ENCODE results near the gene ZMYND8. TPM values are rescaled to one million over a fixed set of nuclear protein-coding genes. Genes with fewer than 3 reads are reported as not detected.

ZMYND8 gene
- total RNA-seq, 1 donor from 2014 or later, result 37.9 TPM

DNA sequence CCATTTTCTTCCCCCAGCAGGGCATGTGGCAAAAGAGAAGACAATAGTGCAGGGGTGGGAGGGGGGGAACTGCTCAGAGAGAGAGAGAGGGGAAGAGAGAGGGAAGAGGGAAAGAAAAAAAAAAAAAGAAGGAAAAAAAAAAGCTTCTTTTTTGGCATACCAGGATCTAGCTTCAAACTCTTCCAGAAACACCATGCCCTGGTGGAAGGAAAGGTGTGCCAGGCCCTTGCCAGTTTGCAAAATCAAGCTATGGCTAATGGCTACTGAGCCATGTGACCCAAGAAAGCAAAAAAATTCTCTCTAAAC lies 326 bp downstream of the ZMYND8 start:
- Histone ChIP-seq H3K4me1 (peaks cover 100% of the 10 kb centered on the region), H3K27me3 (ENCODE audit: low read depth) (no peaks in the 10 kb centered on the region), H3K9me3 (replicated peaks) (no peaks in the 10 kb centered on the region), H3K4me3 (peak overlapping the region; percentile 55), H3K36me3 (no peaks in the 10 kb centered on the region), H3K27ac (replicated peaks) (peak overlapping the region; percentile 100)
- TF ChIP-seq, protein P1, sequence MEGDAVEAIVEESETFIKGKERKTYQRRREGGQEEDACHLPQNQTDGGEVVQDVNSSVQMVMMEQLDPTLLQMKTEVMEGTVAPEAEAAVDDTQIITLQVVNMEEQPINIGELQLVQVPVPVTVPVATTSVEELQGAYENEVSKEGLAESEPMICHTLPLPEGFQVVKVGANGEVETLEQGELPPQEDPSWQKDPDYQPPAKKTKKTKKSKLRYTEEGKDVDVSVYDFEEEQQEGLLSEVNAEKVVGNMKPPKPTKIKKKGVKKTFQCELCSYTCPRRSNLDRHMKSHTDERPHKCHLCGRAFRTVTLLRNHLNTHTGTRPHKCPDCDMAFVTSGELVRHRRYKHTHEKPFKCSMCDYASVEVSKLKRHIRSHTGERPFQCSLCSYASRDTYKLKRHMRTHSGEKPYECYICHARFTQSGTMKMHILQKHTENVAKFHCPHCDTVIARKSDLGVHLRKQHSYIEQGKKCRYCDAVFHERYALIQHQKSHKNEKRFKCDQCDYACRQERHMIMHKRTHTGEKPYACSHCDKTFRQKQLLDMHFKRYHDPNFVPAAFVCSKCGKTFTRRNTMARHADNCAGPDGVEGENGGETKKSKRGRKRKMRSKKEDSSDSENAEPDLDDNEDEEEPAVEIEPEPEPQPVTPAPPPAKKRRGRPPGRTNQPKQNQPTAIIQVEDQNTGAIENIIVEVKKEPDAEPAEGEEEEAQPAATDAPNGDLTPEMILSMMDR (IDR thresholded peaks at IDR 0.05; ENCODE audit: borderline replicate concordance), result no peak
- intact Hi-C loops (cut with micrococcal nuclease), result loop anchor here (5.0 kb wide), 1 partner anchor 39 kb away; no protein-coding TSS in a partner anchor
- no peak for DNase-seq

DNA sequence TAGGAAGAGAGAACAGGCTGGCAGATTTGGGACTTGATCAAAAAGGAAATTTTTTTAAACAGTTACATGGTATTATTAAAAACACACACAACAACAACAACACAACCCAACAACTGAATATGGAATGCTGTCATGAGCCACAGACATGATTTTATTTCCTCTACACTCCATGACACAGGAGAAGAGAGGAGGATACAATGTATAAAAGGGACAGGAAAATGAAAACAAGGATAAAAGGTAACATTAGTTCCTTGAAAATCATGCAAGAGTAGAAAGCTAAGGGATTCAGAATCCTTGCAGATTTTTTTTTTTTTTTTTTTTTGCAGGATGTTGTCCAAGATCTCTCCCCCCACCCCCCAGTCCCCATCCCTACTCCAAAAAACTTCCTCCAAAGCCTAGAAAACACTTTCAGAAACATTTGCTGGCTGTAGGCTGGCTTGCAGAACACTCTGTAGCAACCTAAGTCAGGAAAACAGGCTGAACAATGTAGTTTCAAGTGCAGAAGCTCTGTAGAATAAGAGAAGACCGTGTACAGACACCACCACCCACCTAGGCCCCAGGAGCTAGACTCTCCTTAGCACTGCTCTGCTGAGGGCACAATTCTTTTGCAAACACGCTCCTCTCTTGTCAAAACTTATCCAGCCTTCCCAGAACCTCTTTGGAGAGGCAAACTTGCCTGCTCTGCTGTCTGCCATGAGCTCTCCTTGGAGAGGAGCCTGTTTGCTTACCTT lies 845 bp downstream of the ZMYND8 start:
- Histone ChIP-seq H3K27me3 (ENCODE audit: low read depth) (no peaks in the 10 kb centered on the region), H3K36me3 (no peaks in the 10 kb centered on the region), H3K27ac (replicated peaks) (peak overlapping the region; percentile 100), H3K4me1 (peaks cover 100% of the 10 kb centered on the region), H3K9me3 (replicated peaks) (no peaks in the 10 kb centered on the region), H3K4me3 (peak overlapping the region; percentile 55)
- no peak for DNase-seq
- TF ChIP-seq, protein P1 (IDR thresholded peaks at IDR 0.05; ENCODE audit: borderline replicate concordance), result no peak
- intact Hi-C loops (cut with micrococcal nuclease), result loop anchor here (5.0 kb wide), 1 partner anchor 38 kb away; no protein-coding TSS in a partner anchor

DNA sequence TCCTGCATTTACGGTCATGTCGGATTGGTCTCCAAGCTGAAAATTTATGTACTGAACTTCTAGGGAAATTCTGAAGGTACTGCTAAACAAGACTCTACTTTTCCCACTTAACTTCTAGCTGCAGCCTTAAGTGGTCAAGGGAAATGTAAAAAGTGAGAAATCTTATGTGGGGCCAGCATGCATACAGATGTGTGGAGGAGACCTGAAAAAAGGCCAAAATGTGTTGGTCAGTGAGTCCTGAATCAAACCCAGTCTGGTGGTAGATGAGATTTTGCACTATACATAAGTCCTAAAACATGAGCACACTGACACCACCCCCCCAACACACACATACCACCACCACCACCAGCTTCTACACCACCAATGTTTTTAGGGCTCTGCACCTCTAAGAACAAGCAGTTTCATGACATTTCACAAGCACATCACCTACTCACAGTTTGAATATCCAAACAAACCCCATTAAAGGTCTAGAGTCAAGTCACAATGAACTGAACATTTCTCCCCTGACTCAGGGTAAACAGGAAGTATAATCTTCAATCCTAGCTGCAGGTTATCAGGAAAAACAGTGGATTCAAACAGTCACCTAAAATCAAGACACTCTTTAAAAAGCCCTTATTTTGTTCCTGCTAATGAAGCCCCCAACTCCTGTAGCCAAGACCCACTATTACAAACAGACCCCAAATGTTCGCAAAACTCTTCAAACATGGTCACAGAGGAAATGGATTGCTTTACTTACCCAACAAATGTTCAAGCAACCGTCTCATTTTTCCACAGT lies 1.6 kb downstream of the ZMYND8 start:
- Histone ChIP-seq H3K36me3 (no peaks in the 10 kb centered on the region), H3K27me3 (ENCODE audit: low read depth) (no peaks in the 10 kb centered on the region), H3K4me3 (peak overlapping the region; percentile 55), H3K4me1 (peaks cover 100% of the 10 kb centered on the region), H3K27ac (replicated peaks) (peak overlapping the region; percentile 100), H3K9me3 (replicated peaks) (no peaks in the 10 kb centered on the region)
- TF ChIP-seq, protein P1 (IDR thresholded peaks at IDR 0.05; ENCODE audit: borderline replicate concordance), result no peak
- intact Hi-C loops (cut with micrococcal nuclease), result loop anchor here (5.0 kb wide), 1 partner anchor 38 kb away; no protein-coding TSS in a partner anchor
- DNase-seq, result no peak

DNA sequence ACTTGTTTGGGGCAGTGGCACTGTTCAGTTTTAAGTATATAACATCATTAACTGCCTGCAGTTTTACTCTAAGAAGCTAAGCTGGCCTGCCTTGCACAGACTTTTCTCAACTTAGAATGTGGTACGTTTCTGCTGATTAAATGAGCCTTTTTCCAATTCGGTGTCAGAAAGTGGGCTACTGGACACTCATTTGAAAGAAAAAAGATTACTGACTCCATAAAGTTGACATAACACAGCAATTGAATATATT lies 2.1 kb downstream of the ZMYND8 start:
- TF ChIP-seq, protein P1 (IDR thresholded peaks at IDR 0.05; ENCODE audit: borderline replicate concordance), result no peak
- Histone ChIP-seq H3K27me3 (ENCODE audit: low read depth) (no peaks in the 10 kb centered on the region), H3K27ac (replicated peaks) (peak overlapping the region; percentile 100), H3K36me3 (no peaks in the 10 kb centered on the region), H3K4me1 (peaks cover 100% of the 10 kb centered on the region), H3K9me3 (replicated peaks) (no peaks in the 10 kb centered on the region), H3K4me3 (peak overlapping the region; percentile 55)
- intact Hi-C loops (cut with micrococcal nuclease), result no loop called here
- no peak for DNase-seq

DNA sequence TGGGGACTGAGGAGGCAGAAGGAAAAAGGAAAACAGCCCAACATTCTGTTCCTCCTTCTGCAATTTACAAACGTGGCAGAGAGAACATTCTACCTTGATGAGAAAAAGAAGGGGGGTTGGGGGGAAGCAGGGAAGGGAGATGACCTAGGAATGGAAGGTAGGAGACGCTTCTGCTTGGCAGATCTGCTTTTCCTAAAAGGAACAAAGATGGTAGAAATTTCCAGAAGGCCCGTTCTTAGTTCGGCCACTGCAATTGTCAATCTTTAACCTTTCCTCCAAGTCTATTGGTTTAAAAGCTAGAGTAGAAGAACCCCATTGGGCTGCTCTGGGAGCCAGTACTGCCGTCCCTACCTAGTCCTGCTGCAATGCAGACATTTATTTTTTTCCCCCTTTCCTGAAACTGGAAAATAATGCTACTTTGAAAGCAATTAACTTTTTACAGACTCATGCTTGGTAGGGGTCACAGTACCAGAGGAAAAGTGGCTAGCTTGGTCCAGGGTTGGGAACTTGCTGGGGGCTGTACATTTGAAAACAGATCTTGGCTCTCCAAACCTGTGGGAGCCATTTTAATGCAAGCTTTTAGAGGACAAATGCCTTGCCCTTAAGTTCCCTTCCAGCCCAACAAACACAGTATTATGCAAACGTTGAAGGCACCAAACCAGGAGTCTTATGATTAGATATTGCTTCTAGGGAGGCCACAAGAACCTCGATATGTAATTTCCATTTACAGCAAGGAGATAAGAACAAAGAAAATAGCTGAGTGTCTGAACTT lies 2.6 kb downstream of the ZMYND8 start:
- H3K4me1 ChIP-seq, result peaks cover 100% of the 10 kb centered on the region
- peak overlapping the region; percentile 55 for H3K4me3 ChIP-seq
- intact Hi-C loops (cut with micrococcal nuclease), result no loop called here

More for the DNA sequence above, 2.6 kb downstream of the ZMYND8 start:
- H3K36me3 ChIP-seq, result no peaks in the 10 kb centered on the region
- no peak for DNase-seq
- H3K9me3 ChIP-seq (replicated peaks), result no peaks in the 10 kb centered on the region
- TF ChIP-seq, protein P1 (IDR thresholded peaks at IDR 0.05; ENCODE audit: borderline replicate concordance), result no peak
- H3K27me3 ChIP-seq (ENCODE audit: low read depth), result no peaks in the 10 kb centered on the region
- peak overlapping the region; percentile 100 for H3K27ac ChIP-seq (replicated peaks)

Data from left ventricle myocardium inferior (tissue), 1 donor.